NCI-H69 (cell line): ENCODE results near the gene LRG1.

Source experiments
- DNase-seq: peaks from one replicate; lab custom pipeline; 2025; lab: John Stamatoyannopoulos, UW

The LRG1 gene

DNA sequence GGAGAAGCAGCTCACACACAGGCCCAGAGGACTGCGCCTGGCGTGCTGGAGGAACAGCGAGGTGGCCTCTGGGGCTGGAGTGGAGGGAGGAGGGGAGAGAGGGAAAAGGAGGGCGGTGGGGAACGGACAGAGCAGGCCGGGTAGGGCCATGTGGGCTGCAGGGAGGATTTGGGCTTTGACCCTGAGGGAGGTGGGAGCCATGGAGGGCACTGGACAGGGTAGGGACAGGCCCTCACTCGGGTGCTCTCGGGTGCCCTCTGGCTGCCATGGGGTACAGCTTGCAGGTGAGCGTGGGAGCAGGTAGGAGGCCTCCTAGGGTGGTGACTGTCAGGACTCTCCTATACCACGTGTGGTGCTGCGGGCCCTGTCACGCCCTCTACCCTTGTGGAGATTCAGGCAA is 44.4 kb downstream of the LRG1 start:
- no peak for DNase-seq

DNA sequence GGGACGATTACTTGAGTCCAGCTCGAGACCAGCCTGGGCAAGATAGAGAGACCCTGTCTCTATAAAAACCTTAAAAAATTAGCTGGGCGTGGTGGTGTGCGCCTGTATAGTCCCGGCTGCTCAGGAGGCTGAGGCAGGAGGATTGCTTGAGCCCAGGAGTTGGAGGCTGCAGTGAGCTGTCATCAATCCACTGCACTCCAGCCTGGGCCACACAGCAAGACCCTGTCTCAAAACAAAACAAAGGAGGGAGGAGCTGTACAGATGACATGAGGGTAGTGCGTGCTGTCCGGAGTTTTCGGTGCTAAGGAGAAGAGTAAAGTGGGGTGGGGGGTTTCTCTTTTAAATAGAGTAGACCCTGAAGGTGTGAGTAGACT is 45.2 kb downstream of the LRG1 start:
- no peak for DNase-seq

DNA sequence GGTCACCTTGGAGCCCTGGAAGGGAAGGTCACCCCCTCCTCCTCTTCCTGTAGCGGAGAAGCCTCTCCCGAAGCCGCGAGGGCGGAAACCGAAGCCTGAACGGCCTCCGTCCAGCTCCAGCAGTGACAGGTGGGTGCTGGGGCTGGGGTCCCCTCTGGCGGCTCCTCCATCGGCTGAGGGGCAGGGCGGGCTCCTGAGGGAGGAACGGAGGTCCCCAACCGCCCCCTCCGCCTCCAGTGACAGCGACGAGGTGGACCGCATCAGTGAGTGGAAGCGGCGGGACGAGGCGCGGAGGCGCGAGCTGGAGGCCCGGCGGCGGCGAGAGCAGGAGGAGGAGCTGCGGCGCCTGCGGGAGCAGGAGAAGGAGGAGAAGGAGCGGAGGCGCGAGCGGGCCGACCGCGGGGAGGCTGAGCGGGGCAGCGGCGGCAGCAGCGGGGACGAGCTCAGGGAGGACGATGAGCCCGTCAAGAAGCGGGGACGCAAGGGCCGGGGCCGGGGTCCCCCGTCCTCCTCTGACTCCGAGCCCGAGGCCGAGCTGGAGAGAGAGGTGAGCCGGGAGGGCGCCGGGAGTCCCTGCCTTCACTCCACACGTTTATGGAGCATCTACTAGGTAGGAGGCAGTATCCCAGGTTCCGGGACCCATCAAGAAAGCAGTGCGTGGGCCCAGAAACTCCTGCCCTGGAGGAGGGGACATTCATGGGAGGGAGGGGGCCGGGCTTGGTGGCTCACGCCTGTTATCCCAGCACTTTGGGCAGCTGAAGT is 45.7 kb downstream of the LRG1 start:
- no peak for DNase-seq

DNA sequence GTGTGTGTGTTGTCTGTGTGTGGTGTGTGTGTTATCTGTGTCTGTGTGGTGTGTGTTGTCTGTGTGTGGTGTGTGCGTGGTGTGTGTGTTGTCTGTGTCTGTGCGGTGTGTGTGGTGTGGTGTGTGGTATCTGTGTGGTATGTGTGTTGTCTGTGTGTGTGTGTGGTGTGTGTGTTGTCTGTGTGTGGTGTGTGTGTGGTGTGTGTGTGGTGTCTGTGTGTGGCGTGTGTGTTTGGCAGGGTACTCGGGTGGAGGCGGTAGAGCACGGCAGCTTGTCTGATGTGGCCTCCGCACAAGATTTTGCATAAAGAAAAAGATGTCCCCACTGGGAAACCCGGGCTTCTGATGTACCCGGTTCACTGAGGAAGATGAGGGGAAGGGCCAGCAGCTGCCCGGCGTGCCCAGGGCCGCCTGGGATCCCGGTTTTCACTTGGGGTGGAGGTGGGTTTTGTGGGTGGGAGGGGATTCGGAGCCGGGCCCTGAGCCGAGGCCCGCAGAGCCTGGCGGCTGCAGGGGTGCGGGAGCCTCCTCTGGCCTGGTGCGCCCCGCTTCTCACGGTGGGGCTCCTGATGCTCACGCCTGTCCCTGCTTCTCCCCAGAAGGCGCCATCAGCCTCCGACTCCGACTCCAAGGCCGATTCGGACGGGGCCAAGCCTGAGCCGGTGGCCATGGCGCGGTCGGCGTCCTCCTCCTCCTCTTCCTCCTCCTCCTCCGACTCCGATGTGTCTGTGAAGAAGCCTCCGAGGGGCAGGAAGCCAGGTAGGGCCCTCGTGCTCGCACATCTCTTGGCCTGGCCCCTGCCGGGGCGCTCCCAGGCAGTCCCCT is 46.5 kb downstream of the LRG1 start:
- DNase-seq = no peak

DNA sequence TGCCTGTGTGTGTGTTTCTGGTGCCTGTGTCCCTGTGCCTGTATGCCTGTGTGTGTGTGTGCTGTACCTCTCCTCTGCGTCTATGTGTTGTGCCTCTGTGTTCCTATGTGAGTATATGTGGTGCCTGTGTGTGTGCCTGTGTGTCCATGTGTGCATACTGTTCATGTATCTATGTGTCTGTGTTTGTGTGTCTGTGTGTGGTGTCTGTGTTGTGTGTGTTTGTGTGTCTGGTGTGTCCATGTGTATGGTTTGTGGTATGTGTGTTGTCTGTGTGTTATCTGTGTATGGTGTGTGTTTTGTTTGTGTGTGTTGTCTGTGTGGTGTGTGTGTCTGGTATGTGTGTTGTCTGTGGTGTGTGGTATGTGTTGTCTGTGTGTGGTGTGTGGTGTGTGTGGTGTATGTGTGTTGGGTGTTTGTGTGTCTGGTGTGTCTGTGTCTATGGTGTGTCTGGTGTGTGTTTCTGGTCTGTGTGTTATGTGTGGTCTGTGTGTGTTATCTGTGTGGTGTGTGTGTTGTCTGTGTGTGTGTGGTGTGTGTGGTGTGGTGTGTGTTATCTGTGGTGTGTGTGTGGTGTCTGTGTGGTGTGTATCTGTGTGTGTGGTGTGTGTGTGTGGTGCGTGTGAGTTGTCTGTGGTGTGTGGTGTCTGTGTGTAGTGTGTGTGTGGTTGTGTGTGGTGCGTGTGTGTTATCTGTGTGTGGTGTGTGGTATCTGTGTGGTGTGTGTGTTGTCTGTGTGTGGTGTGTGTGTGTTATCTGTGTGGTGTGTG is 47.3 kb downstream of the LRG1 start:
- no peak for DNase-seq

DNA sequence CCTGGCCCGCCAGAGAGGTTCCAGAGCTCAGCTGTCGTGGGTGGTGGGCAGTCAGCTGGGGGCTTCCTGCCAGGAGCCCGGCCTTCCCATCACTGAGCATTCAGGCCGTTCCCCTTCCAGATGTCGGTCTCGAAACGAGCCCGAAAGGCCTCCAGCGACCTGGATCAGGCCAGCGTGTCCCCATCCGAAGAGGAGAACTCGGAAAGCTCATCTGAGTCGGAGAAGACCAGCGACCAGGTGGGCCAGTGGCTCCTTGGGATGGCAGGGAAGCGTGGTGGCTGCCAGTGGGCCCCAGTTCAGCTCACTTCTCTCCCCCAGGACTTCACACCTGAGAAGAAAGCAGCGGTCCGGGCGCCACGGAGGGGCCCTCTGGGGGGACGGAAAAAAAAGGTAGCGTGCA is 48.4 kb downstream of the LRG1 start:
- no peak for DNase-seq

DNA sequence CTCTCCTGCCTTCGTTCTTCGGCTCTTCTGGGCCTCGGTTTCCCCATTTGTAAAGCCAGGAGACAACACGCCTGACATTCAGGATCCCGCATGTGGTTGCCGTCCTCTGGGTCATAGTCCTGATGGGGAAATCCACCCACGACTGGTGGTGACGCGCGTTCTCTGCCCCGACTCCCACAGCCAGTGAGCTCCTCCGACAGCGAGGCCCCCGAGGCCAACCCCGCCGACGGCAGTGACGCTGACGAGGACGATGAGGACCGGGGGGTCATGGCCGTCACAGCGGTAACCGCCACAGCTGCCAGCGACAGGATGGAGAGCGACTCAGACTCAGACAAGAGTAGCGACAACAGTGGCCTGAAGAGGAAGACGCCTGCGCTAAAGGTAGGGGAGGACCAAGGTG is 51.3 kb downstream of the LRG1 start:
- no peak for DNase-seq

DNA sequence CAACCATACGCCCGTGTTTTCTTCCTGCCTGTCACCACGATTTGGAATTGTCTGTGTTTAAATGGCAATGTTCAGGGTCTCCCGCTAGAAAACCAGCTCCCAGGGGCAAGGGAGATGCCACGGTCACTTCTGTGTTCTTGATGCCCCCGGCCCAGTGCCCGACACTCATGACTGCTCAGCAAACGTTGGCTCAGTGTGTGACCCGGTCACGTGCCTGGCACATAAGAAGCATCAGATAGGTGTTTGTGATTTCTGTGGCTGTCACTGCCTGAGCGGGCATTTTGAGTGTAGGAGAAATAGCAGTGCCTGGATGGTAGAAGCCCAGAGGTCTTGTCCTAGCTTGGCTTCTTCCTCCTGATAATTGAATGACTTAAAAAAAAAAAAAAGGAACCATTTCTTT is 52.3 kb downstream of the LRG1 start:
- no peak for DNase-seq
